Measurements from ENCODE around the gene VMO1.

The VMO1 gene

DNA sequence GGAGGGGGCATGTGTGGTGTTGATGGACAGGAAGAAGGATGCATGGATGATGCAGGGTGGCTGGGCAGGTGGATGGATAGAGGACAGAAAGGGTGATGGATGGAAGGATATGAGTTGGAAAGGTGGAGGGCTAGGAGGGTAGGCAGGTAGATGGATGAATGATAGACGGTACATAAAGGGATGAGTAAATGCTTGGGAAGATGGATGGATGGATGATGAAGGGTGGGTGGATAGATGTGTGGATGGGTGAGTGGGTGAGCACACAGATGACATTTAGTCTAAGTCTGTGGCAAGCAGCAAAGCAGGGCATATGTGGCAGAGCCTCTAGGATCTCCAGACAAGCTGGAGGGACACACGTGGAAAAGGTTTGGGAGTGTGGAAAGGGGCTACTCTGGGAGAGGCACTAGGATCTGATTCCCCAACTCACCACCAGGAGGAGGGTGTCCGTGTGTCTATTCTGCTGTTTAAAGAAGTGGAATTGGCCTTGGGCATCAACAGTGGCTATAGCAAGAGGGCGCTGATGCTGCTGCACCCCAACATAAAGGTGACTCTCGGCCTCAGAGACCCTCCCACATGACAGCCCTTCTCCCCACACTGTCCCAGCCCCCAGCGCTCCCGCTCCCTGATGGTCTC is 29.0 kb upstream of the VMO1 start:
- no peak overlapping the region for H3K4me3 ChIP-seq (ENCODE audit: low read depth, low read length)
- no peak overlapping the region for H3K9ac ChIP-seq
- no peaks in the 10 kb centered on the region for H3K36me3 ChIP-seq (ENCODE audit: control insufficient read depth, insufficient read depth, low read length)
- no peak overlapping the region for H3K4me2 ChIP-seq (ENCODE audit: low read length)
- no peak overlapping the region for H2AFZ ChIP-seq
- no peaks in the 10 kb centered on the region for H3K4me1 ChIP-seq
- H3K9me3 ChIP-seq (ENCODE audit: control insufficient read depth, low read length), result no peaks in the 10 kb centered on the region
- no peak overlapping the region for H3K27ac ChIP-seq
- no peaks in the 10 kb centered on the region for H3K27me3 ChIP-seq (ENCODE audit: control insufficient read depth, insufficient read depth, low read length)
- H3K79me2 ChIP-seq, result no peaks in the 10 kb centered on the region
- TF ChIP-seq CTCF (IDR thresholded peaks at IDR 0.05), result no peak

GRCh38 chr17:4812690-4813089 is 26.5 kb upstream of the VMO1 start:
- no peak overlapping the region for H3K27ac ChIP-seq
- TF ChIP-seq CTCF (IDR thresholded peaks at IDR 0.05), result no peak
- peaks cover 7% of the 10 kb centered on the region for H3K4me1 ChIP-seq

DNA sequence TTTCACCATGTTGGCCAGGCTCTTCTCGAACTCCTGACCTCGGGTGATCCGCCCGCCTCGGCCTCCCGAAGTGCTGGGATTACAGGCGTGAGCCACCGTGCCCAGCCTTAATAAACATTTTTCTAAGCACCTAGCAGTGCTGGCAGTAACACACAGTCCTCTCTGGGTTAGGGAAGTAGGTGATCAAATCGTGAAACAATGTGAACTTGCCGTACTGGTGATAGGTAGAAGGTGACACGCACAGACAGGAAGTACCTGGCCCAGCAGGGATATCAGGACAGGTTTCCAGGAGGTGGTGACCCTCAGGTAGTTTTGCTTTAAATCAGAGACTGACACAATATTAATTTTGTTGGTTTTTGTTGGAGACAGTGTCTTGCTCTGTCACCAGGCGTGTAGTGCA is 25.3 kb upstream of the VMO1 start:
- Histone ChIP-seq H3K36me3 (ENCODE audit: control insufficient read depth, insufficient read depth, low read length) (no peaks in the 10 kb centered on the region), H3K9ac (no peak overlapping the region), H3K79me2 (no peaks in the 10 kb centered on the region), H3K27ac (no peak overlapping the region), H3K4me2 (ENCODE audit: low read length) (no peak overlapping the region), H3K9me3 (ENCODE audit: control insufficient read depth, low read length) (no peaks in the 10 kb centered on the region), H2AFZ (no peak overlapping the region), H3K27me3 (ENCODE audit: control insufficient read depth, insufficient read depth, low read length) (no peaks in the 10 kb centered on the region), H3K4me1 (peaks cover 8% of the 10 kb centered on the region), H3K4me3 (ENCODE audit: low read depth, low read length) (no peak overlapping the region)
- no peak for TF ChIP-seq CTCF (IDR thresholded peaks at IDR 0.05)

More at GRCh38 chr17:4812690-4813089, 26.5 kb upstream of the VMO1 start:
- Histone ChIP-seq H2AFZ (no peak overlapping the region), H3K4me3 (ENCODE audit: low read depth, low read length) (no peak overlapping the region), H3K36me3 (ENCODE audit: control insufficient read depth, insufficient read depth, low read length) (no peaks in the 10 kb centered on the region), H3K79me2 (no peaks in the 10 kb centered on the region), H3K27me3 (ENCODE audit: control insufficient read depth, insufficient read depth, low read length) (no peaks in the 10 kb centered on the region), H3K4me2 (ENCODE audit: low read length) (no peak overlapping the region), H3K9me3 (ENCODE audit: control insufficient read depth, low read length) (no peaks in the 10 kb centered on the region), H3K9ac (no peak overlapping the region)

DNA sequence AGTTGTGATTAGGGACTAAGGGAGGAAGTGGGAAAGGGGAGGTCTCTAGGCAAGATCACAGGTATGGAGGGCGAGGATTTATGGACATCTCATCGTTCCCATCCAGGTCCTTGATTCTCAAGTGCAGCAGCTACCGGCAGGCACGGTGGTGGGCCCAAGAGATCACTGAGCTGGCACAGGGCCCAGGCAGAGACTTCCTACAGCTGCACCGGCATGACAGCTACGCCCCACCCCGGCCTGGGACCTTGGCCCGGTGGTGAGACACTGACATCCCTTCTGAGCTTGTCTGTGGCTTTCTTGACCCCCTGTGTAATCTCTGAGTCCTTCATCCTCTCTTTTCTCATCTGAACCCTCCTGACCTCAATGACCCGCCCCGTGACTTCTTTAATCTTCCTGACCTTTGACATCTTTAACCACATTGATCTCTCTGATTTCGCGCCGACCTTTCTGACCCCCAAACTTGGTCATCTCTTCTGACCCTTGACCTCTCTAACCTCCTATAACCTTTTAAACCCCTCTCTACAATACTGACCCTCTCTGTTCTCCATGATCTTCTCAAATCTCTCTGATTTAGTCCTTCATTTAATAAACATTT is 24.6 kb upstream of the VMO1 start:
- no peak for TF ChIP-seq CTCF (IDR thresholded peaks at IDR 0.05)
- no peak overlapping the region for H3K9ac ChIP-seq
- H3K27ac ChIP-seq, result no peak overlapping the region
- H3K4me2 ChIP-seq (ENCODE audit: low read length), result no peak overlapping the region
- H3K4me1 ChIP-seq, result peaks cover 8% of the 10 kb centered on the region
- H3K4me3 ChIP-seq (ENCODE audit: low read depth, low read length), result no peak overlapping the region
- no peak overlapping the region for H2AFZ ChIP-seq
- H3K9me3 ChIP-seq (ENCODE audit: control insufficient read depth, low read length), result no peaks in the 10 kb centered on the region
- H3K27me3 ChIP-seq (ENCODE audit: control insufficient read depth, insufficient read depth, low read length), result no peaks in the 10 kb centered on the region
- H3K79me2 ChIP-seq, result no peaks in the 10 kb centered on the region
- H3K36me3 ChIP-seq (ENCODE audit: control insufficient read depth, insufficient read depth, low read length), result no peaks in the 10 kb centered on the region

DNA sequence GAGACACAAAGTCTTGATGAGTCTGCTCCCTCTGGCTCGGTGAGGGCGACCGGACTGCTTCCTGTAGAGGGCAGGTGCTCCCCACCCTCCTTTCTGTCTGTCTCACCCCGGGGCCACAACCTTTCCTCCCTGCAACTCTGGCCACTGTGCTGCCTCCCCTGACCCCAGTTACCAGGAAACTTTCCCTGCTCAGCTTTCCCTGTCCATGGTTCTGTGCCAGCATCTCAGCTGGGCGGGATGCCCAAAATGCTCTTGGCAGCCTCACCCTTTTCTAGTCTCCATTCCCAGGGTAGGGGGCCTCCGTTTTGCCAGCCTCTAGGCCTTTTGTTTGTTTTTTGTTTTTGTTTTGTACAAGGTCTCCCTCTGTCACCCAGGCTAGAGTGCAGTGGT is 22.2 kb upstream of the VMO1 start:
- no peaks in the 10 kb centered on the region for H3K79me2 ChIP-seq
- no peak overlapping the region for H3K9ac ChIP-seq
- no peak overlapping the region for H2AFZ ChIP-seq
- H3K4me1 ChIP-seq, result peaks cover 8% of the 10 kb centered on the region
- H3K4me2 ChIP-seq (ENCODE audit: low read length), result peak overlapping the region; percentile 83
- H3K27ac ChIP-seq, result no peak overlapping the region
- no peaks in the 10 kb centered on the region for H3K9me3 ChIP-seq (ENCODE audit: control insufficient read depth, low read length)
- no peaks in the 10 kb centered on the region for H3K27me3 ChIP-seq (ENCODE audit: control insufficient read depth, insufficient read depth, low read length)
- no peak for TF ChIP-seq CTCF (IDR thresholded peaks at IDR 0.05)
- peak overlapping the region; percentile 22 for H3K4me3 ChIP-seq (ENCODE audit: low read depth, low read length)
- H3K36me3 ChIP-seq (ENCODE audit: control insufficient read depth, insufficient read depth, low read length), result no peaks in the 10 kb centered on the region
